ENCODE measurements around the gene CHPF. TPM values are rescaled to one million over a fixed set of nuclear protein-coding genes. Genes with fewer than 3 reads are reported as not detected.

The CHPF gene
- total RNA-seq, 1 experiment from 2014 or later = 17.5 TPM

GRCh38 chr2:219496825-219497494 is 46.6 kb downstream of the CHPF start:
- in situ Hi-C loops (cut with HindIII; ENCODE audit: low pct_unique_long_range_greater_than_20kb, low sequenced_read_pairs) (no loop called here), intact Hi-C loops (cut with micrococcal nuclease; ENCODE audit: unreplicated experiment) (no loop called here)
- Histone ChIP-seq H3K9me3 (ENCODE audit: control insufficient read depth, insufficient read depth, low read depth, low read length) (no peaks in the 10 kb centered on the region), H3K36me3 (ENCODE audit: control insufficient read depth, insufficient read depth, low read length) (peaks cover 3% of the 10 kb centered on the region; the same call in 1 of the 2 replicates), H3K27me3 (ENCODE audit: control insufficient read depth, insufficient read depth, low read length) (no peaks in the 10 kb centered on the region), H3K4me1 (ENCODE audit: control insufficient read depth, insufficient read depth, low read length) (peaks cover 15% of the 10 kb centered on the region), H3K27ac (ENCODE audit: low read length) (peak overlapping the region; percentile 96; the same call in 1 of the 2 replicates), H3K4me3 (ENCODE audit: low read depth in 2 of 2, low read length in 2 of 2) (peak overlapping the region; percentile 71 to 95)
- ATAC-seq (no peak), DNase-seq (ENCODE audit: low read depth, low spot score) (no peak)
- ChIA-PET POLR2A (no interaction called here), CTCF (interaction anchor here (2.3 to 3.6 kb wide), 2 partner anchors 12 to 33 kb away, joined by 24 to 36 read pairs; no protein-coding TSS in a partner anchor)
- no peak for TF ChIP-seq REST (IDR thresholded peaks at IDR 0.05; ENCODE audit: insufficient read depth in 1 of 2, low read depth in 2 of 2, low read length in 1 of 2)
- no peak for TF ChIP-seq SIN3A (IDR thresholded peaks at IDR 0.05; ENCODE audit: borderline replicate concordance, insufficient read depth, low read depth, low read length)
- no peak for TF ChIP-seq POLR2AphosphoS5 (IDR thresholded peaks at IDR 0.05; ENCODE audit: low read depth, low read length)
- TF ChIP-seq CTCF (IDR thresholded peaks at IDR 0.05) = no peak
- TF ChIP-seq TCF7L2 (IDR thresholded peaks at IDR 0.05; ENCODE audit: low read depth, low read length) = no peak
- no TSS peak for BruUV-seq (replicated peaks)

- TF ChIP-seq SIN3A (IDR thresholded peaks at IDR 0.05; ENCODE audit: borderline replicate concordance, insufficient read depth, low read depth, low read length) (no peak), POLR2AphosphoS5 (IDR thresholded peaks at IDR 0.05; ENCODE audit: low read depth, low read length) (no peak), TCF7L2 (IDR thresholded peaks at IDR 0.05; ENCODE audit: low read depth, low read length) (no peak), CTCF (IDR thresholded peaks at IDR 0.05) (no peak), REST (IDR thresholded peaks at IDR 0.05; ENCODE audit: insufficient read depth in 1 of 2, low read depth in 2 of 2, low read length in 1 of 2) (no peak)
- no peak for ATAC-seq
- intact Hi-C loops (cut with micrococcal nuclease; ENCODE audit: unreplicated experiment) = no loop called here
- Histone ChIP-seq H3K36me3 (ENCODE audit: control insufficient read depth, insufficient read depth, low read length) (peaks cover 3% of the 10 kb centered on the region; the same call in 1 of the 2 replicates), H3K4me3 (ENCODE audit: low read depth in 2 of 2, low read length in 2 of 2) (no peak overlapping the region), H3K27ac (ENCODE audit: low read length) (no peak overlapping the region), H3K9me3 (ENCODE audit: control insufficient read depth, insufficient read depth, low read depth, low read length) (no peaks in the 10 kb centered on the region), H3K4me1 (ENCODE audit: control insufficient read depth, insufficient read depth, low read length) (peaks cover 15% of the 10 kb centered on the region), H3K27me3 (ENCODE audit: control insufficient read depth, insufficient read depth, low read length) (no peaks in the 10 kb centered on the region)
- no peak for DNase-seq (ENCODE audit: low read depth, low spot score)
- ChIA-PET CTCF (interaction anchor here (0.8 to 3.6 kb wide), 3 partner anchors 13 to 34 kb away, joined by 7 to 36 read pairs (median 24); no protein-coding TSS in a partner anchor), POLR2A (no interaction called here)
- in situ Hi-C loops (cut with HindIII; ENCODE audit: low pct_unique_long_range_greater_than_20kb, low sequenced_read_pairs) = no loop called here
- no TSS peak for BruUV-seq (replicated peaks)
Observed at GRCh38 chr2:219496247-219496824, 47.3 kb downstream of the CHPF start.

Measured in Panc1 (cell line).